Fibroblast of pulmonary artery (primary cell): ENCODE measurements around the gene FUBP3.

Experiments
- DNase-seq: peaks from one replicate; pipeline ENCODE4 v3.0.0-alpha.2; 2010; ENCODE audit warnings: low read depth
- H3K4me3 ChIP-seq: replicated peaks from 2 replicates; pipeline ENCODE4 v1.5.1; 2011; ENCODE audit warnings: low read depth, mild to moderate bottlenecking, control low read depth, low read length, moderate library complexity
- CTCF ChIP-seq: IDR thresholded peaks from 2 replicates; pipeline ENCODE4 v1.5.1; 2011; ENCODE audit warnings: mild to moderate bottlenecking, control low read depth, low read length, inconsistent platforms; ENCODE audit errors: missing control alignments

The FUBP3 gene

DNA sequence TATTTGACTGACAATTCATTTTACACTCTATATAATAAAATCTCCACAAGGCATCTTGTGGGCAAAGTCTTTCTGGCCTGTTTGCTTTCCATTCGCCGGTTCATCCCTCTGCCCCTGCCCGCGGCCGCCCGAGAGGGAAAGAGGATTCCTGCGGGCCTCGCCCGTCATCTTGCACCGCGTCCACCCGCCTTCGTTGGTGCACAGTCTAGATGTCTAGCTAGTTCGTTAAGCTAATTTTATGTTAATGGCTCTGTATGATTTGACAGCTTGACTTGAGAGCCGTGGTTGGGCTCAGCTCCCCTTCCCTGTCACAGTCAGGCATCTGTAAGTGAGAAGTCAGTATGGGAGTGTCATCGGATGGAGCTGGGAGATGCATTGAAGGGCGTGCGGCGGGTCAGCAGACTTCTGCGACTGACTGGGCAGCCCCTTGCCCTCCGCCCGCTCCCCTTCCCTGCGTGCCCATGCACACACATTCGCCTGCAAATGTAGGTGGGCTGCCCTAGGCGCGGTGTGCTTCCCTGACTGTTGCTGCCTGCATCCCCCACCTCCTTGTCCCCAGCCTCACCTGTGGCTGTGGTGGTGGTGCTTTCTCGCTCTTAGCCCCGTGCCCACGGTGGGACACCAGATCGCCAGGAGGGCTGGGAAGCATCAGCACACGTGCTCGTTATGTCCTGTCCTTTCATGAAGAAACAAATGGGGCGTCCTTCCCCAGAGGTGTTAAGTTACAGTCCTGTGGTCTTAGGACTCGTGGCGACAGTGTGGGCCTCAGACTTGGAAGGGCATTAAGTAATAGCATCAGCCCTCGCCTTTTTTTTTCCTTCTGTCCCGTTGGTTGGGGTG lies 59.1 kb downstream of the FUBP3 start:
- no peak for DNase-seq
- no peak overlapping the region for H3K4me3 ChIP-seq
- TF ChIP-seq CTCF: no peak

DNA sequence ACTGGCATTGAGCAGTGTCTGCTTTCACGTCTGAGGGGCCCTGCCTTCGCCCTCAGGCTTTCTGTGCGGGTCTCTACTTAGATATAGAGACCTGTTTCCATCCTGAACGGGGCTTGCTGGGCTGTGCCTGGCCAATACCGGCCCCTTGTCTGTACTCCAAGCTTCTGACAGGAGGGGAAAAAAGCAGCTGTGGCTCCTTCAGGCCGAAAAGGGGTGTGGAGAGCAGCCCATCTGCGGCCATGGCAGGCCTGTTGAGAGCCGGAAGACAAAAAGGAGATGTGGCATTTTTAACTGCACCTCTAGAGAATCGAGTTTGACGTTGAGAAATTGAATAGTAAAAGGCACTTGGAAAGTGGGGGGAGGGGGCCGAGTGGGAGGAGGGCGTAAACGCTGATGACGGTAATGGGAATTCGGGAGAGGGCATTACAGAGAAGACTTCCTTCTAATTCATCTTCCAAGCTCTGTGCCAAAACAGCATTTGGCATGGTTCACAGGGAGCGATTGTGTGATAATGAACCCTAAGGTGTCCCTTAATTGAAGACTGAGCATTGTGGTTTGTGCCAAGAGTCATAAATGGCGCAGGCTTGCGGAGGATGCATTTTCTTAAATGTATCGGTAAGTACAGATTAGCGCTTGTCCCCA lies 59.9 kb downstream of the FUBP3 start:
- DNase-seq: no peak
- TF ChIP-seq CTCF: no peak
- H3K4me3 ChIP-seq: no peak overlapping the region

- no peak for DNase-seq
- no peak for TF ChIP-seq CTCF
- no peak overlapping the region for H3K4me3 ChIP-seq
Observed at GRCh38 chr9:130639866-130640555, 60.6 kb downstream of the FUBP3 start.

DNA sequence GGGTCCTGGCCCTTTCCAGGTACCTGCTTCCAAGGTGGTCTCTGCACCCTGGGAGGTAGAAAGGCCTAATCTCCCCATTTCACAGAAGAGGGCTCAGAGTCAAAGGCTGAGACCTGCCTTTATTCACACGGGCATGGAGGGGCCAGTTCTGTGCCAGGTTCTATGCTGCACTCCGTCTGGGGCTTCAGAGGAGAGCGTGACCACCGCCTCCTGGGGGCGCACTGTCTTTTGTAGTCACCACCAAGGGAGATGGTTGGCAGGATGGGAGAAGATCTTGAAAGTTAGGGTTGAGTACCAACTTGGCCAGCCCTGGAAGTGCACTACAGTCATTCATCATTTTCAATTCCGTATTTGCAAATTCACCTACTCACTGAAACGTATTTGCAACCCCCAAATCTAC lies 61.3 kb downstream of the FUBP3 start:
- no peak for DNase-seq
- TF ChIP-seq CTCF: no peak
- no peak overlapping the region for H3K4me3 ChIP-seq

DNA sequence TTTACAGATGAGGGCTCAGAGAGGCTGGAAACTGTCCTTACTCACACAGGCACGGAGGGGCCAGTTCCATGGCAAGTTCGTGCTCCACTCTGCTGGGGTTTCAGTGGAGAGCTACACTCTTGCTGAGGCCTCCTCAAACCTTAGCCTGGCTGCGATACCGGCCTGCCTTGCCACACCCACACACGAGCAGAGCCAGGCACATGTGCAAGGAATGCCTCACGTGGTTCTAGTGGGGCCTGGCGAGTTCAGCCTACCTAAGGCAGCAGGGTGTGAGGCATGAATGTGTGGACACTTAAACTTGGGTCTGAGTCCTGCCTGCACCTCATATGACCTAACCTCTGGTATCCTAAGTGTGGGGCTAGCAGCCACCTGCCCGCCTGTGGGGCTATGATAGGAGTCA lies 63.5 kb downstream of the FUBP3 start:
- no peak overlapping the region for H3K4me3 ChIP-seq
- no peak for DNase-seq
- TF ChIP-seq CTCF: no peak

GRCh38 chr9:130651221-130651620 lies 71.8 kb downstream of the FUBP3 start:
- no peak for TF ChIP-seq CTCF

More at GRCh38 chr9:130651221-130651620, 71.8 kb downstream of the FUBP3 start:
- H3K4me3 ChIP-seq: no peak overlapping the region
- DNase-seq: no peak
